ENCODE results near the gene RNF214. TPM values are rescaled to one million over a fixed set of nuclear protein-coding genes. Genes with fewer than 3 reads are reported as not detected.
"Not testable (repeated sequence)": the region's sequence is repeated elsewhere in the genome, so short reads cannot be mapped to it uniquely, and the experiment has no call there.

RNF214 gene
- total RNA-seq, 2 experiments from 2014 or later: 16.6 to 17.3 TPM

- no peak for DNase-seq
- no peak overlapping the region for H3K4me3 Mint-ChIP-seq
- H3K36me3 Mint-ChIP-seq: peaks cover 19% of the 10 kb centered on the region
- H3K27me3 Mint-ChIP-seq: no peaks in the 10 kb centered on the region
- no peak overlapping the region for H3K27ac Mint-ChIP-seq
- H3K4me1 Mint-ChIP-seq: peaks cover 1% of the 10 kb centered on the region
- no peaks in the 10 kb centered on the region for H3K9me3 Mint-ChIP-seq
Observed at GRCh38 chr11:117269856-117270255, 37.4 kb downstream of the RNF214 start.

DNA sequence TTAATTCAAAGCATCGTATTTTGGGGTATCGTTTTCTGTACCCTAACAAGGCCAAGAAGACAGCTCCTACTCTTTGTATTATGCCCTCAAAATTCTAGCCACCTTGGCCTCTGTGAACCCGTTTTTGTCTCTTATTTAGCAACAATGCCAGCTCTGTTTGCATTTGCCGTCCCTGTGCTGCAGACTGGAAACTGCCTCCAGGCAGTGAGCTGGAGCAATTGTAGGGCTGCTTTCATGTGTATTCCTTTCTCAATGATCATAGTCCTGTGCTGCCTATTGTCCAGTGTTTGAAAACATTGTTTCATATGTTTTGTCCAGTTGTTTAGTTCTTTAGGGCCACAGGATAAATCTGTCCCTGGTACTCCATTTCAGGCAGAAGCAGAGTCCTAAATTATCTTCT lies 38.7 kb downstream of the RNF214 start:
- Mint-ChIP-seq H3K27me3 (no peaks in the 10 kb centered on the region), H3K4me1 (peaks cover 1% of the 10 kb centered on the region), H3K9me3 (no peaks in the 10 kb centered on the region), H3K4me3 (no peak overlapping the region), H3K27ac (no peak overlapping the region), H3K36me3 (peaks cover 22% of the 10 kb centered on the region)
- no peak for DNase-seq

DNA sequence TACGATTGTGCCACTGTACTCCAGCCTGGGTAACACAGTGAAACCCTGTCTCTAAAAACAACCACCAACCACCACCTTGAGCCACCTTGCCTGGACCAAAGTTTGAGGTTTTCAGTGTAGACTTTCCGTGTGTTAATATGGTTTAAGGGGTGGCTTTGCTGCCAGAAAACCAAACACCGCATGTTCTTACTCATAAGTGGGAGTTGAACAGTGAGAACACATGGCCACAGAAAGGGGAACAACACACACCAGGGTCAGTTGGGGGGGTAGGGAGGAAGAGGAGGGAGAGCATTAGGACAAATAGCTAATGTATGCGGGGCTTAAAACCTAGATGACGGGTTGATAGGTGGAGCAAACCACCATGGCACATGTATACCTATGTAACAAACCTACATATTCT lies 39.7 kb downstream of the RNF214 start:
- H3K27ac Mint-ChIP-seq, DNase-seq, H3K4me1 Mint-ChIP-seq, H3K9me3 Mint-ChIP-seq, H3K4me3 Mint-ChIP-seq, H3K27me3 Mint-ChIP-seq: not testable (repeated sequence)
- peaks cover 21% of the 10 kb centered on the region for H3K36me3 Mint-ChIP-seq

DNA sequence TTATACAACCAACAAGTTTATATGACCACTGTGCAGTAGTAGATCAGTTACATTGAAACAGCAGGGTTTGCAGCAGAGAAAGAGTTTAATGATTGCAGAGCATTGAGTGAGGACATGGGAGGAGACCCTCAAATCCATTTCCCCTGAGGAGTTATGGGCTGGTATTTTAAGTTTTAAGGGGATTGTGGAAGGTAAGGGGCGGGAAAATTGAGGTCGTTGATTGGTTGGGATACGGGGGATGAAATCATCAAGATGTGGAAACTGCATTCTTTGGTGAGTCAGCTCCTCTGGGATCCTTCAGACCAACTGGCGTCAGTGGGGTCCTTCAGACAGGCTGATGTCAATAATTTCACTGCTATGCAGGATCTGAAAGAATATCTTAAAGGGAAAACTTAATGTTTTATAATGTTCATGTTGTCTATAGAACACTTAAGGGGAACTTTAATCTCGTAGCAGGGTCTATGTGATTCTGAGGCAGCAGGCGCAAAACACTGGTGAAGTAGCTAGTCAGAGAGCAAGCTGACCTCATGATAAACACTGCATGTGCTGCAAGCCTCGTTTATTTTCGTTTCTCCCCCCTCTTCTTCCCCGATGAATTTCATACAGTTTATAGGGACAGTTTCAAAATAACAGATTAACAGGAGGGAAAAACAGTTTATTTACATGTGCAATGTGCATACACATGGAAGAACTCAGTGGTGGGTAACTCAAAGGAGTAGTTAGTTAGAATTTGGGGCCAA lies 41.2 kb downstream of the RNF214 start:
- peaks cover 21% of the 10 kb centered on the region for H3K36me3 Mint-ChIP-seq
- H3K27ac Mint-ChIP-seq: no peak overlapping the region
- H3K9me3 Mint-ChIP-seq: no peaks in the 10 kb centered on the region
- H3K4me3 Mint-ChIP-seq: no peak overlapping the region
- no peaks in the 10 kb centered on the region for H3K27me3 Mint-ChIP-seq
- no peaks in the 10 kb centered on the region for H3K4me1 Mint-ChIP-seq
- no peak for DNase-seq

DNA sequence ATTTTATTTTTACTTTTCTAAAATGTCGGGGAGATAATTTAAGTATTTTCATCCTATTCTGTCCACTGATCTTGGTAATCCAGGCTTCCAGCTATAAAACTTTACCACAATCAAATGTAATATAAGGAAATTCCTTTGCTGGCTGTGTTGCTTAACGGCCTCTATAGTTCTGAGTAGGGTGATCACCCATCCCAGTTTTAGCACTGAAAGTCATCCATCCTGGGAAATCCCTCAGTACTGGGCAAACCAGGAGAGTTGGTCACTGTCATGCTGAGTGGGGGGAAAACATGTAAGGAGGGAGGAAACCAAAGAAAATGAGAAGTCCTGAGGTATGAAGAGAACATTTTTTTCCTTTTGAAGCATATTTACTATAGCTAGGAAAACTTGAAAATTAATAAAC lies 45.9 kb downstream of the RNF214 start:
- Mint-ChIP-seq H3K36me3 (peaks cover 19% of the 10 kb centered on the region), H3K9me3 (no peaks in the 10 kb centered on the region), H3K4me1 (no peaks in the 10 kb centered on the region), H3K27me3 (no peaks in the 10 kb centered on the region), H3K27ac (no peak overlapping the region), H3K4me3 (no peak overlapping the region)
- DNase-seq: no peak

DNA sequence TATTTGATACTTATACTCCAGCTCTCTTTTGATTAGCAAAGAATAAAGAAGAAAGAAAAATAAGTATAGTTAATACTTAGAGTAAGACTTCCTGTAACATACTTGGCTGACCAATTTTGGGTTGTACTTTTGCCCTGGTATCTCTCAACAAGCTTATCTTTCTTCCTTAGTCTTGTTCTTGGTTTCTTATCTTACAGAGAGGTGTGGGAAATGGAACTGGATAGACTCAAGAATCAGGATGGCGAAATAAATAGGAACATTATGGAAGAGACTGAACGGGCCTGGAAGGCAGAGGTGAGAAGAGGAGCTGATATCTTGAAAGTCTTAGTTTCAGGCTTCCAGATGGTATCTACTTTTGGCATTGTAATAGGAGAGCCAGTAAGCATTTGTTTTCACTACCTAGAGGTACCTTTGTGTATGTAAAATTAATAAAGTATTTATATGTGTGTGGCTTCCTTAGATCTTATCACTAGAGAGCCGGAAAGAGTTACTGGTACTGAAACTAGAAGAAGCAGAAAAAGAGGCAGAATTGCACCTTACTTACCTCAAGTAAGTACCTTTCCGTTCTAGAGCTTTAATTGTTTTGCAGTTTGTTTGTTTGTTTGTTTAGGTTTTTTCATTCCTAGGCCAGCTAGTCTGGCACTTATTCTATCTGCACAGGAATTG lies 47.4 kb downstream of the RNF214 start:
- no peak for DNase-seq
- no peak overlapping the region for H3K27ac Mint-ChIP-seq
- H3K36me3 Mint-ChIP-seq: peaks cover 15% of the 10 kb centered on the region
- no peaks in the 10 kb centered on the region for H3K9me3 Mint-ChIP-seq
- H3K4me3 Mint-ChIP-seq: no peak overlapping the region
- H3K27me3 Mint-ChIP-seq: no peaks in the 10 kb centered on the region
- H3K4me1 Mint-ChIP-seq: no peaks in the 10 kb centered on the region

DNA sequence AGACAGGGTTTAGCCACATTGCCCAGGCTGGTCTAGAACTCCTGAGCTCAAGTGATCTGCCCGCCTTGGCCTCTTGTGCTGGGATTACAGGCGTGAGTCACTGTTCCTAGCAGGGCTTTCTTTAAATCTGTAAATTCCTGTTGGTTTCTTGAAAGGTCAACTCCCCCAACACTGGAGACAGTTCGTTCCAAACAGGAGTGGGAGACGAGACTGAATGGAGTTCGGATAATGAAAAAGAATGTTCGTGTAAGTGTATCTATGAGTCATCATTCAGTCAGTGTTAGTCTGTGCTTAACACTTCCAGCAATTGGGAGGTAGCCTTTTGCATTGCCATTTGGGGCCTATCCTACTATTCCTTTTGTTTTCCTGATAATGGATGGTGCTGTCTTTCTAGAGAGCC lies 48.7 kb downstream of the RNF214 start:
- Mint-ChIP-seq H3K27me3 (no peaks in the 10 kb centered on the region), H3K9me3 (no peaks in the 10 kb centered on the region), H3K4me1 (no peaks in the 10 kb centered on the region), H3K36me3 (peaks cover 12% of the 10 kb centered on the region), H3K27ac (no peak overlapping the region), H3K4me3 (no peak overlapping the region)
- no peak for DNase-seq

DNA sequence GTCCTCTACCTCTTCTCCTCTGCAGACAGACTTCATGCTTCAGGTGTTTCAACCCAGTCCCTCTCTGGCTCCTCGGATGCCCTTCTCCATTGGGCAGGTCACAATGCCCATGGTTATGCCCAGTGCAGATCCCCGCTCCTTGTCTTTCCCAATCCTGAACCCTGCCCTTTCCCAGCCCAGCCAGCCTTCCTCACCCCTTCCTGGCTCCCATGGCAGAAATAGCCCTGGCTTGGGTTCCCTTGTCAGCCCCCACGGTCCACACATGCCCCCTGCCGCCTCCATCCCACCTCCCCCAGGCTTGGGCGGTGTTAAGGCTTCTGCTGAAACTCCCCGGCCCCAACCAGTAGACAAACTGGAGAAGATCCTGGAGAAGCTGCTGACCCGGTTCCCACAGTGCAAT lies 49.4 kb downstream of the RNF214 start:
- Mint-ChIP-seq H3K9me3 (no peaks in the 10 kb centered on the region), H3K4me3 (no peak overlapping the region), H3K27me3 (no peaks in the 10 kb centered on the region), H3K4me1 (no peaks in the 10 kb centered on the region), H3K36me3 (peaks cover 12% of the 10 kb centered on the region), H3K27ac (no peak overlapping the region)
- DNase-seq: no peak

DNA sequence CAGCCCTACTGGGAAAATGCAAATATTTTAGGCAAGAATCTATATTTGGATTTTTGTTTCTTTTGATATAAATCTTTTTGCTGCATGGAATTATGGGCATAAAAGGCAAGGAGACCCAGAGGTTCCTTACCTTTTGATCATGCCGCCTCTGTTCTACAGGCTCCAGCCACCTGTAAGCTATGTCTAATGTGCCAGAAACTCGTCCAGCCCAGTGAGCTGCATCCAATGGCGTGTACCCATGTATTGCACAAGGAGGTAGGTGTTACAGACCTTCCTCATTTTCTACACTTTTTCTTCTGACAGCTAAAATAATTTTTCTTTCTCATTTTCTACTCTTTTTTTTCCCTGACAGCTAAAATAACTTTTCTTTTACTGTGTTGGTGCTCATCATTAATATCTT lies 50.5 kb downstream of the RNF214 start:
- H3K27me3 Mint-ChIP-seq: no peaks in the 10 kb centered on the region
- H3K4me1 Mint-ChIP-seq: no peaks in the 10 kb centered on the region
- H3K36me3 Mint-ChIP-seq: peaks cover 12% of the 10 kb centered on the region
- no peaks in the 10 kb centered on the region for H3K9me3 Mint-ChIP-seq
- H3K27ac Mint-ChIP-seq: no peak overlapping the region
- H3K4me3 Mint-ChIP-seq: no peak overlapping the region
- no peak for DNase-seq

DNA sequence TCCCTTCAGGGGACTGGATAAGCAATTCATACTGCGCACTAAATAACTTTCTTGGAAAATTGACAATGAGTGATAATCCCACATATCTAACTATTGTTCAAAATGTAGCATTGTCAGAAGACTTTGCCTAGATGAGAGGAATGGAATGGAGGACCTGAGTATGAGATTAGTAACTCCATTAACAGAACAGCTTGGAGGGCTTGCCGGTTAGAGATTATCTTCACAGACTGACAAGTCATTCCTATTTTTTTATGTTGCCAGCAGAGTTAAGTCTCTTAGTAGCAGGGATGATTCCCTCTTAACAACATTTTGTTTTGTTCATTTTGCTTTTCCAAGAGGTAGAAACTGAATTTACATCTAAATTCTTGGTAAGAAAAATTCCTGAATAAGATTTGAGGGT lies 51.6 kb downstream of the RNF214 start:
- Mint-ChIP-seq H3K27ac (no peak overlapping the region), H3K36me3 (peaks cover 12% of the 10 kb centered on the region), H3K4me3 (no peak overlapping the region), H3K27me3 (no peaks in the 10 kb centered on the region), H3K9me3 (no peaks in the 10 kb centered on the region), H3K4me1 (no peaks in the 10 kb centered on the region)
- DNase-seq: no peak

- no peak overlapping the region for H3K27ac Mint-ChIP-seq
- H3K4me3 Mint-ChIP-seq: no peak overlapping the region
- DNase-seq: no peak
- no peaks in the 10 kb centered on the region for H3K4me1 Mint-ChIP-seq
- peaks cover 11% of the 10 kb centered on the region for H3K36me3 Mint-ChIP-seq
- H3K27me3 Mint-ChIP-seq: no peaks in the 10 kb centered on the region
- no peaks in the 10 kb centered on the region for H3K9me3 Mint-ChIP-seq
Observed at GRCh38 chr11:117286588-117286987, 54.1 kb downstream of the RNF214 start.

DNA sequence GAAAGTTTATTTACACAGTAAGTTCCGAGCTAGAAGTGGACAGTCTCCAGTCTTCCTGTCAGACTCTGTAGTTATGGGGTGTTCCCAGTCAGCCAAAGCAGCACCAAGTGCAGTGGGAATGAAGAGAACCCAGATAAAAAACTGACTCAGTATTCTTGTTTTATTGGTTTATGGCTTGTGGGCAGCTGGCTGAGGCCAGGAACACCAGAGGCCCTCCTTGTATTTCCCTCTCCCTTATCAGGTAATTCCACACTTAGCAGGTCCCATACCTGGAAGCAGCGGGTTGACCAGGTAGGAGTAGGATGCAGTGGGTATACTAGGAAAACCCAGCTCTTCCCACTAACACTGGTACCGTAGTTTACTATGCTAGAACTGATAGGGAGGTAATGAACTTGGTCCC lies 55.2 kb downstream of the RNF214 start:
- Mint-ChIP-seq H3K36me3 (peaks cover 4% of the 10 kb centered on the region), H3K27me3 (no peaks in the 10 kb centered on the region), H3K27ac (no peak overlapping the region), H3K9me3 (no peaks in the 10 kb centered on the region), H3K4me3 (no peak overlapping the region), H3K4me1 (no peaks in the 10 kb centered on the region)
- no peak for DNase-seq

DNA sequence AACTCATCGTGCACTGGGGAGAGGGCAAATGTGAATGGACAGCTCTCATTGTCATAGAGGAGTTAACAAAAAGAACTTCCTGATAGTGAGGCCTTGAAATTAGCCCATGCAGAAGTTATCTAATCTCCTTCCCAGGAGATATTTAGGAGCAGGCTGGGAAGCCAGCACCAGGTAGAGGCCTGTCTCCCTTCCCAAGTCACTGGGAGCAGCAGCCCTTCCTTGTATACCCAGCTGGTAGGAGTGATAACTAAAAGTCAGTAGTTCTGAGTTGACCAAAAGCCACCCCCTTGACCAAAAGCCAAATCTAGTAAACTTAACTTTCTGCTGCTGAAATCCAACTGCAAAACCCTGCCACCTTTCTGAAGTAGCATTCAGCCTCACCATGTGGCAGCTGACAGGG lies 57.3 kb downstream of the RNF214 start:
- Mint-ChIP-seq H3K9me3 (no peaks in the 10 kb centered on the region), H3K27ac (no peak overlapping the region), H3K36me3 (no peaks in the 10 kb centered on the region), H3K4me3 (no peak overlapping the region), H3K4me1 (no peaks in the 10 kb centered on the region), H3K27me3 (no peaks in the 10 kb centered on the region)
- no peak for DNase-seq

DNA sequence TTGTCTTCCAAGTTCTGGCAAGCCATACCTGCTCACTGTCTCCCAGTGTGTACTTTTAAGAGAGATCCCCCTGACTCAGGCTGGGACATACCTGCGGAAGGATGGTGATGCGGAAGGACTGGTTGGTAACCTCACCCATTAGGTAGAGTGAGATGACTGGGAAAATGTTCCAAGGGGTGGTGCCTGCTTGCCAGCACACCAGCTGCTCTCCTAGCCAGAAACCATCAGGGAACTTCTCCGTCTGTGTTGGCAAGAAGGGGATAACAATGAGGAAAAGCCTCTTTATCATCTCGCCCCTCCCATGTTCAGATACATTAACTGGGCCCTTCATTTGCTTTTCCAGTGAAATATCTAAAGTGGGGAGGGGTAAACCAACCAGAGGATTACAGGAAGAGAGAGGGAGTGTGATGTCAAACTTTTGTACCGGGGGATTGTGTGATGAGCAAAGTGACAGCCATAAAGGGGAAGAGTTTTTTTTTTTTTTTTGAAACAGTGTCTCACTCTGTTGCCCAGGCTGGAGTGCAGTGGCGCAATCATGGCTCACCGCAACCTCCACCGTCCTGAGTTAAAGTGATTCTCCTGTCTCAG lies 58.4 kb downstream of the RNF214 start, which contains the start of gene BACE1-AS:
BACE1-AS (plus strand) TSS at position 538 of the 588 bp plus-strand sequence.
- DNase-seq: no peak
- Mint-ChIP-seq H3K9me3 (no peaks in the 10 kb centered on the region), H3K36me3 (no peaks in the 10 kb centered on the region), H3K4me1 (no peaks in the 10 kb centered on the region), H3K27ac (no peak within 1 kb of the TSS), H3K4me3 (no peak within 1 kb of the TSS), H3K27me3 (no peaks in the 10 kb centered on the region)

- no peak for DNase-seq
- no peak overlapping the region for H3K27ac Mint-ChIP-seq
- no peaks in the 10 kb centered on the region for H3K4me1 Mint-ChIP-seq
- H3K36me3 Mint-ChIP-seq: no peaks in the 10 kb centered on the region
- no peaks in the 10 kb centered on the region for H3K27me3 Mint-ChIP-seq
- H3K9me3 Mint-ChIP-seq: no peaks in the 10 kb centered on the region
- H3K4me3 Mint-ChIP-seq: no peak overlapping the region
Observed at GRCh38 chr11:117292616-117293015, 60.1 kb downstream of the RNF214 start.
